NCI-H82 treated with DMSO at 0.1 percent for 48 hours (cell line): ENCODE measurements around the gene BRWD1.
"Not testable (repeated sequence)": the region's sequence is repeated elsewhere in the genome, so short reads cannot be mapped to it uniquely, and the experiment has no call there.

Experiments
- DNase-seq: peaks from one replicate; lab custom pipeline; 2025; ENCODE audit not compliant: unreplicated experiment; lab: John Stamatoyannopoulos, UW

Gene BRWD1

GRCh38 chr21:39288987-39289386 is 24.4 kb downstream of the BRWD1 start:
- DNase-seq = no peak

DNA sequence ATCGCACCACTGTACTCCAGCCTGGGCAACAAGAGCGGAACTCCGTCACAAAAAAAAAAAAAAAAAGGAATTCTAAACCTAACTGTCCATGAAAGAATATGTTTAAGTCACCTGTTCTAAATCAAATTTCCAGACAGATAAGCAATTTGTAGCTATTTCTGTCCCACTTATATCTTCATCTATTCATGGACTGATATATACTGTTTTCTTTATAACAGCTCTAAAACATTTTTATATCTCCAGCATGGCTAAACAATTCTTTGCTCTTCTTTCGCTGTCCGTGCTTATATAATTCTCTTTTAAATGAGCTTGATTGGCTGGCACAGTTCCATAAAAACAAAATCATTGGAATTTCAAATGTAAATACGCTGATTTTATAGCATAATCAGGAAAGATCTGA is 30.5 kb downstream of the BRWD1 start:
- DNase-seq = no peak

- no peak for DNase-seq
Observed at GRCh38 chr21:39281853-39282252, 31.6 kb downstream of the BRWD1 start.

- no peak for DNase-seq
Observed at GRCh38 chr21:39281207-39281606, 32.2 kb downstream of the BRWD1 start.

DNA sequence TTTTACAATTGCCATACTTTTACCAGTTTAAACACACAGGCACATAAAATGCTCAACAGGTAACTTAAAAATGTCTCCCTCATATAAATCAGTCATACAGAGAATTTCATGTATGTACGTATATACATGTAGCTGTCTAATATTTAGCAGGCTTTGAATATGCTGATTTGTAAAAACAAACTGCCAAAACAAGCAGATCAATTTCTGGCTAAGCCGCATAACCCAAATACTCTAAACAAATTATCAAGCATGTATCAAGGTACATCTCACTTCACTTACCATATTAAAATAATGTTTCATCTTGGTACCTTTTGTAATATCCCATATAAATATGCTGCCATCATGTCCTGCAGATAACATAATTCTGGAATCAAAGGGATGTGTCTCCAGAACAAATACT is 43.8 kb downstream of the BRWD1 start:
- DNase-seq = no peak

- no peak for DNase-seq
Observed at GRCh38 chr21:39265603-39266002, 47.8 kb downstream of the BRWD1 start.

DNA sequence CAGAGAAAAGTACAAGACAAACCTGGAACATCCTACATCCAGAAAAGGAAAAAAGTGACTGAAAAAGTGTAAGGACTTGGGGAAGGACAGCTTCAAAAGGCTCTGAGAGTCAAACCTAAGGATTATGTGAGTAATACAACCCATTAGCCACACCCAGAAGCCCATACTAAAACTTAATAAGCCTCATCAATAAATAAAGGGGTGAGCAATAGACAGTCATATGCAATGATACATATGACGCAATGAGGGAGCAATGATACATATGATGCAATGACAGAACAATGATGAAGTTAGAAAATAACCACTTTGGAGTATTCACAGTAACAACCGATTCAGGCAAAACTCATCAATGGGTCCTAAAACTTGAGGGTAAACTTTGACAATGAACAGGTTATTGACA is 50.1 kb downstream of the BRWD1 start:
- no peak for DNase-seq

GRCh38 chr21:39258207-39258606 is 55.2 kb downstream of the BRWD1 start:
- no peak for DNase-seq

GRCh38 chr21:39251326-39251725 is 62.1 kb downstream of the BRWD1 start:
- DNase-seq = no peak

- DNase-seq = no peak
Observed at GRCh38 chr21:39238275-39238674, 75.2 kb downstream of the BRWD1 start.

- DNase-seq = no peak
Observed at GRCh38 chr21:39232861-39233291, 80.6 kb downstream of the BRWD1 start.

DNA sequence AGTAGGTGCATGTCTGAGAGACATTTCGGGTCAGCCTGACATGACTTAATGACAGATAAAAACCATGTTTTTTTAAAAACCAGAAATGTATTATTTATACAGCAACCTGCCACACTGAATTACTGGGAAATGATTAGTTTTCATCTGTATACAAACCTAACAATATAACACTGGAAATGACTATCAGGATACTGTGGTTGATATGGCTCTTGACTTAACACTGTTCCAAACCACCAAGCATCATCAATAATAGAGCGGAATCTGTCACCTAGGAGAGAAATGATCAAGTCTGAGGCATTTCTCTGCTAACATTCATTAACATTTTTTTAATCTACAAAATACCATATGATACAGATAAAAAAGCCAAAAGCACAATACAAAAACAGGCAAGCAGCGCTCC is 88.5 kb downstream of the BRWD1 start:
- no peak for DNase-seq

GRCh38 chr21:39221997-39222486 is 91.4 kb downstream of the BRWD1 start:
- DNase-seq = no peak

GRCh38 chr21:39221282-39221996 is 92.0 kb downstream of the BRWD1 start:
- no peak for DNase-seq

GRCh38 chr21:39220875-39221274 is 92.6 kb downstream of the BRWD1 start:
- not testable (repeated sequence) for DNase-seq

GRCh38 chr21:39220150-39220549 is 93.3 kb downstream of the BRWD1 start:
- DNase-seq = no peak

GRCh38 chr21:39218082-39218409 is 95.4 kb downstream of the BRWD1 start:
- DNase-seq = no peak

DNA sequence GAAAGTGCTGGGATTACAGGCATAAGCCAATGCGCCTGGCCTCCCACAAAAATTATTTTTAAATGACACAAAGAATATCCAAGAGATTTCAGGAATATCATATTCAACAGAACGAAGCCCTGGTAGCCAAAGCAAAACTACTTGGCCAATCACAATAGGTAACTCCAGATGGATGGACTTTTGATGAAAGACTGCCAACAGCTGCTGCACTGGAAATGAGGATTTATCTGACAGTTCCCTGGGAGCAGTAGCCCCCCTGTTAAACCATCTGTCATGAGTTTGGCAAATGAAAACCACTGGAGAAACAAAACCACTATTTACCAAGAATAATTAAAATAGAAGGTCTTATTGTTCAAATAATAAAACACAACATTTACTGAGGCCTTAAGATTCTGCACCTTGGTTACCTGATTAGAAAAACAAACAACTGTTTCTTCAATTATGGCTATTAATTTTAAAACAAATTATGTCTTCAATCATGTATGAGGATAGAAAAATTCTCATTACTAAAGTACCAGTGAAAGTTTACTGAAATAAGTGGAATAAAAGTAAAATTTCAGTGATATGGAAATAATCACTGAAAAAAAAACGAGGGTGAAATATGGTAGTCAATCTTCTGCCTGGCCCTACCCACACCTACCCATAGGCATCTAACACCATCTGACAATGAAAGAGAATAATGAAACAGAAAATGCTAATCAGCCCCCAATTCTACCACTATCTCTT is 95.9 kb downstream of the BRWD1 start:
- DNase-seq = peak; percentile 32

DNA sequence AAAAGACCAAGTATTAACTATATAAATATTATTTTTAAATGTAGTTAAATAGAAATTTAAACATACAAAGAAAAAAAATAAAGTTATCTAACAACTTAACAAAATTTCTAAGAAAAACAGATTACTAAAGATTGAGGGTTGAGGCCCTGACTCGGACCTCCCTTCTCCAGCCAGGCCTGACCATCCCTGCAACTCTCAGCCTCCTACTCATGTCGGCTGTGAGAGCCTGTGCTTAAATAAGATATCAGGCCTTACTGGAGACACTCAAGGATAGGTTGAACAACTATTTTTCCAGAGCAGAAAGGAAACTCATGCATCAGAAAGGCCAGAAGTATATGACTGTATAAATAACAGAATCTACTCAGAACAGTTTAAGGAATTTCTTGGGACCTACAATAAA is 97.1 kb downstream of the BRWD1 start:
- DNase-seq = no peak

DNA sequence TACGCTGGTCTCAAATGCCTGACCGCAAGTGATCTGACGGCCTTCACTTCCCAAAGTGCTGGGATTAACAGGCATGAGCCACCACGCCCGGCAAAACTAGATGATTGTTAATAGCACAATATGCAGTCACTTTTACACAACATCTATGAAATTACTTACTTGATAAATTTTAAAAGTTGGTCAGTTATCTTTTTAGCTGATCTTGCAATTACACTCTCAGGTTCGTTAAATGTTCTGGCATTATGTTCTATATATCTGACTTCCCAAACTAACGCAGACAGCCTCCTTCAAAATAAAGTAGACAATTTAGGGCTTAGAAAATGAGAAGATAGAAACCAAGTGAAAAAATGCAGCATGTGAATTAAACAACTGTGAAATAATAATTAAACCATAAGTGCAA is 98.4 kb downstream of the BRWD1 start:
- DNase-seq = no peak

DNA sequence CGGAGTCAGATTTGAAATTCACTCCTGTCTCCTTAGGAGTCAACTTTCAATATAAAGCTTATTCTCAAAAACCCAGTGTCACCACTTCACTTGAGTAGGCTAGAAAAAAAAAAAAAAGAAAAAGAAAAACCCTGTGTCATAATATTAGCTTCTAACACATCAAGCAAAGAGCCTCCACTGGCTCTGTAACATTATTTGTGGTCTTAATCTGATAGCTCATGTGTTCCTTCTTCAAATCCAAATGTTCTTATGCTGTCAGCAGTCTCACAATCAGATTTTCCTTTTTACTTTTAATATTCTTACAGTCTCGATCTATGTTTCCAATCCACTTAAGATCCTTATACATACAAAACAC is 104.1 kb downstream of the BRWD1 start:
- no peak for DNase-seq

DNA sequence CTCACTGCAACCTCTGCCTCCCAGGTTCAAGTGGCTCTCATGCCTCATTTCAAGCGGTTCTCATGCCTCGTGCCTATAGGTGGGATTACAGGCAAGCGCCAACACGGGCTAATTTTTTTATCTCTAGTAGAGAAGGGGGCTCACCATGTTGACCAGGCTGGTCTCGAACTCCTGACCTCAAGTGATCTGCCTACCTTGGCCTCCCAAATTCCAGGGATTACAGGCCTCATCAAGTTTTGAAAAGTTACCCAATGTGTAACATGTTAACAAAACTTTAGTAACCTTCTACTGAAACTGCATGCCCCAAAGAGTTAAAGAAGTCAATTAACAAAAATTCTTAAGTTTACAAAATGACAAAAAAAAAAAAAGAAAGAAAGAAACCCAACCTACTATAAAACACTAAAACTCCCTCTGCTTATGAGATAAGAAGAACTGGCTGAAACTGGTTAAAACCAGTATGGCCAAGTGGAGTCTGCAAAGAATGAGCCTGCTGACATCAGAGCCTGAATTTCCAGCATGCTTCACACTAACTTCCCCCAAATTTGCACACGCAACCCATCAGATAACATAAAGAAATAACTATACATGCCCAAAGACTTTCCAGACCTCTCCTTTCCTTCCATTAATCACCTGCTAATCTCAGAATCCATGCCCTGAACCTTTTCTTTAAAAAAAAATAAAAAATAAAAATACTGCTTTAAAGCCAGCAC is 104.7 kb downstream of the BRWD1 start:
- DNase-seq = no peak
